Measurements from ENCODE around the gene PHLDA1.

PHLDA1 gene

GRCh38 chr12:76031414-76032042, at the start of gene PHLDA1:
Gene PHLDA1, minus strand, starts transcription at chr12:76031776.
- DNase-seq = peak; percentile 30

- no peak for DNase-seq
Observed at GRCh38 chr12:76080729-76081415, 49.3 kb upstream of the PHLDA1 start.

- no peak for DNase-seq
Observed at GRCh38 chr12:76080017-76080728, 48.6 kb upstream of the PHLDA1 start.

- no peak for DNase-seq
Observed at GRCh38 chr12:76078748-76079147, 47.2 kb upstream of the PHLDA1 start.

GRCh38 chr12:76075448-76075847, 43.9 kb upstream of the PHLDA1 start:
- DNase-seq = no peak

- DNase-seq = no peak
Observed at GRCh38 chr12:76074701-76075336, 43.2 kb upstream of the PHLDA1 start.

GRCh38 chr12:76073561-76073960, 42.0 kb upstream of the PHLDA1 start:
- DNase-seq = no peak

GRCh38 chr12:76072568-76072967, 41.0 kb upstream of the PHLDA1 start:
- no peak for DNase-seq

GRCh38 chr12:76069339-76069738, 37.8 kb upstream of the PHLDA1 start:
- no peak for DNase-seq

GRCh38 chr12:76065917-76066316, 34.3 kb upstream of the PHLDA1 start:
- DNase-seq = no peak

- DNase-seq = no peak
Observed at GRCh38 chr12:76064904-76065303, 33.3 kb upstream of the PHLDA1 start.

GRCh38 chr12:76060111-76060510, 28.5 kb upstream of the PHLDA1 start:
- no peak for DNase-seq

GRCh38 chr12:76057326-76057725, 25.8 kb upstream of the PHLDA1 start:
- DNase-seq = no peak

GRCh38 chr12:76055393-76055792, 23.8 kb upstream of the PHLDA1 start:
- DNase-seq = no peak

GRCh38 chr12:76049575-76050251, 18.1 kb upstream of the PHLDA1 start:
- DNase-seq = no peak

GRCh38 chr12:76047742-76048141, 16.2 kb upstream of the PHLDA1 start:
- no peak for DNase-seq

GRCh38 chr12:76047060-76047459, 15.5 kb upstream of the PHLDA1 start:
- no peak for DNase-seq

- no peak for DNase-seq
Observed at GRCh38 chr12:76043377-76043776, 11.8 kb upstream of the PHLDA1 start.

GRCh38 chr12:76042147-76042546, 10.6 kb upstream of the PHLDA1 start:
- DNase-seq = no peak

- DNase-seq = no peak
Observed at GRCh38 chr12:76041406-76041805, 9.8 kb upstream of the PHLDA1 start.

- no peak for DNase-seq
Observed at GRCh38 chr12:76040461-76040860, 8.9 kb upstream of the PHLDA1 start.

- DNase-seq = no peak
Observed at GRCh38 chr12:76038176-76038575, 6.6 kb upstream of the PHLDA1 start.
